Left ventricle myocardium superior (tissue), 1 donor: ENCODE results near the gene GLOD5. TPM values are rescaled to one million over a fixed set of nuclear protein-coding genes. Genes with fewer than 3 reads are reported as not detected.
A peak's percentile ranks its signal among the peaks of the same experiment; 100 is the strongest.

Source experiments
- ATAC-seq: fragments of 200-7000 bp; cut with Tn5 transposase; one replicate; pipeline ENCODE4 v1.9.1; 2020; ENCODE audit warnings: mild to moderate bottlenecking, moderate library complexity
- DNase-seq: peaks from one replicate; pipeline ENCODE4 v3.0.0-alpha.2; 2020
- intact Hi-C: fragments of 100-400 bp; cut with micrococcal nuclease; formaldehyde crosslinking; loops from one replicate; pipeline ENCODE4 v1.11.0; 2022
- long read RNA-seq: library from polyadenylated mRNA; unstranded; transcript quantifications from one replicate; pipeline ENCODE4 v2.0.0, GENCODE V29; 2021
- total RNA-seq: library from RNA; stranded (reverse); fragmentation: NEBNext Ultra II Directional; extraction: Animal tissue kit (Norgen Biotek cat#: 25700); gene quantifications from one replicate; pipeline ENCODE4 v1.2.1, GENCODE V29; 2021
- donor health status: DM: no; HTN: yes; CAD: no; lungs with severe emphysema.

The GLOD5 gene
- not detected for total RNA-seq
- long read RNA-seq, result 0 reads

- intact Hi-C loops, result no loop called here
- no peak for ATAC-seq
- DNase-seq, result no peak
Measured at GRCh38 chrX:48761674-48762471, at the start of gene GLOD5. Gene GLOD5 (plus strand): TSS chrX:48761747. CDS start chrX:48761791, 44 bp downstream.

GRCh38 chrX:48711929-48712505, 49.5 kb upstream of the GLOD5 start:
- DNase-seq (no peak), ATAC-seq (peak; percentile 45)
- intact Hi-C loops, result no loop called here

GRCh38 chrX:48713847-48714246, 47.7 kb upstream of the GLOD5 start:
- ATAC-seq (no peak), DNase-seq (no peak)
- intact Hi-C loops, result no loop called here

GRCh38 chrX:48714573-48714972, 47.0 kb upstream of the GLOD5 start:
- DNase-seq (no peak), ATAC-seq (no peak)
- intact Hi-C loops, result no loop called here

GRCh38 chrX:48715072-48715471, 46.5 kb upstream of the GLOD5 start:
- intact Hi-C loops, result no loop called here
- ATAC-seq, result peak; percentile 25
- no peak for DNase-seq

- DNase-seq (no peak), ATAC-seq (no peak)
- intact Hi-C loops, result no loop called here
Measured at GRCh38 chrX:48715876-48716502, 45.6 kb upstream of the GLOD5 start.

GRCh38 chrX:48719958-48720357, 41.6 kb upstream of the GLOD5 start:
- intact Hi-C loops, result no loop called here
- DNase-seq, result no peak
- no peak for ATAC-seq

- DNase-seq (no peak), ATAC-seq (no peak)
- intact Hi-C loops, result no loop called here
Measured at GRCh38 chrX:48720577-48721250, 40.8 kb upstream of the GLOD5 start.

GRCh38 chrX:48721916-48722315, 39.6 kb upstream of the GLOD5 start:
- ATAC-seq (no peak), DNase-seq (no peak)
- intact Hi-C loops, result no loop called here

GRCh38 chrX:48726596-48726995, 35.0 kb upstream of the GLOD5 start:
- intact Hi-C loops, result no loop called here
- no peak for ATAC-seq
- no peak for DNase-seq

- DNase-seq (no peak), ATAC-seq (no peak)
- intact Hi-C loops, result no loop called here
Measured at GRCh38 chrX:48728653-48729052, 32.9 kb upstream of the GLOD5 start.

- no peak for DNase-seq
- ATAC-seq, result no peak
- intact Hi-C loops, result no loop called here
Measured at GRCh38 chrX:48736303-48736702, 25.2 kb upstream of the GLOD5 start.

- no peak for ATAC-seq
- no peak for DNase-seq
- intact Hi-C loops, result no loop called here
Measured at GRCh38 chrX:48736878-48737212, 24.7 kb upstream of the GLOD5 start.

GRCh38 chrX:48737213-48737938, 24.2 kb upstream of the GLOD5 start:
- DNase-seq, result peak; percentile 91
- peak; percentile 100 for ATAC-seq
- intact Hi-C loops, result no loop called here

GRCh38 chrX:48737940-48738339, 23.6 kb upstream of the GLOD5 start:
- intact Hi-C loops, result no loop called here
- DNase-seq (no peak), ATAC-seq (no peak)

GRCh38 chrX:48741834-48742233, 19.7 kb upstream of the GLOD5 start:
- intact Hi-C loops, result no loop called here
- DNase-seq (no peak), ATAC-seq (no peak)

- no peak for ATAC-seq
- intact Hi-C loops, result no loop called here
- DNase-seq, result no peak
Measured at GRCh38 chrX:48745222-48745621, 16.3 kb upstream of the GLOD5 start.

- no peak for DNase-seq
- intact Hi-C loops, result no loop called here
- ATAC-seq, result no peak
Measured at GRCh38 chrX:48747415-48748016, 14.0 kb upstream of the GLOD5 start.

GRCh38 chrX:48749182-48749581, 12.4 kb upstream of the GLOD5 start:
- intact Hi-C loops, result no loop called here
- no peak for ATAC-seq
- no peak for DNase-seq
